ENCODE data around the gene RIPPLY2. TPM values are rescaled to one million over a fixed set of nuclear protein-coding genes. Genes with fewer than 3 reads are reported as not detected.

Gene RIPPLY2
- total RNA-seq, 1 experiment from 2014 or later: not detected

DNA sequence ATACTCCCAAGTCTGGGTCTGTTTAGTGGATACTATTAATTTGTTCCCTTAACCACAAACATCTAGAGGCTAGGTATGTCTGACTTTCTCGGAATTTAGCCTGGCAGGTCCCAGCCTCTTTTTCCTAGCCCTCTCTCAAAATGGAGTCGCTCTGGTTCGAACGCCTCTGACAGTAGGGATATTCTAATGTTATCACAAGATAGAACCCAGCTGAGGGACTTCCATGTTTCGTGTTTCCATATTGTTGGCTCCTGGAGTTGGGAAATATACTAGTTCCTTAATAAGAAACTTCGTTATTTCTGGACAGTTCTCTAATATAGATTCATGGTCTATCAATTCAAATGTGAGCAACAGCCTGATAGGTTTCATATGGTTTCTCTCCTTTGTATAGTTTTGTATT, 22.7 kb downstream of the RIPPLY2 start:
- Mint-ChIP-seq H3K4me1 (ENCODE audit: low read depth, unreplicated experiment) (peaks cover 15% of the 10 kb centered on the region), H3K27me3 (ENCODE audit: insufficient read depth, unreplicated experiment) (no peaks in the 10 kb centered on the region), H3K9me3 (ENCODE audit: unreplicated experiment) (no peaks in the 10 kb centered on the region), H3K27ac (ENCODE audit: unreplicated experiment) (no peak overlapping the region), H3K4me3 (ENCODE audit: unreplicated experiment) (no peak overlapping the region), H3K36me3 (ENCODE audit: insufficient read depth, unreplicated experiment) (peaks cover 5% of the 10 kb centered on the region)
- Histone ChIP-seq H3K36me3 (ENCODE audit: control insufficient read depth, insufficient read depth, low read length) (no peaks in the 10 kb centered on the region), H3K9me3 (no peaks in the 10 kb centered on the region), H3K4me3 (ENCODE audit: low read depth, low read length) (no peak overlapping the region), H3K27me3 (replicated peaks; ENCODE audit: control insufficient read depth, insufficient read depth, low read length) (no peaks in the 10 kb centered on the region), H3K4me1 (peaks cover 11% of the 10 kb centered on the region)
- TF ChIP-seq, protein P1, sequence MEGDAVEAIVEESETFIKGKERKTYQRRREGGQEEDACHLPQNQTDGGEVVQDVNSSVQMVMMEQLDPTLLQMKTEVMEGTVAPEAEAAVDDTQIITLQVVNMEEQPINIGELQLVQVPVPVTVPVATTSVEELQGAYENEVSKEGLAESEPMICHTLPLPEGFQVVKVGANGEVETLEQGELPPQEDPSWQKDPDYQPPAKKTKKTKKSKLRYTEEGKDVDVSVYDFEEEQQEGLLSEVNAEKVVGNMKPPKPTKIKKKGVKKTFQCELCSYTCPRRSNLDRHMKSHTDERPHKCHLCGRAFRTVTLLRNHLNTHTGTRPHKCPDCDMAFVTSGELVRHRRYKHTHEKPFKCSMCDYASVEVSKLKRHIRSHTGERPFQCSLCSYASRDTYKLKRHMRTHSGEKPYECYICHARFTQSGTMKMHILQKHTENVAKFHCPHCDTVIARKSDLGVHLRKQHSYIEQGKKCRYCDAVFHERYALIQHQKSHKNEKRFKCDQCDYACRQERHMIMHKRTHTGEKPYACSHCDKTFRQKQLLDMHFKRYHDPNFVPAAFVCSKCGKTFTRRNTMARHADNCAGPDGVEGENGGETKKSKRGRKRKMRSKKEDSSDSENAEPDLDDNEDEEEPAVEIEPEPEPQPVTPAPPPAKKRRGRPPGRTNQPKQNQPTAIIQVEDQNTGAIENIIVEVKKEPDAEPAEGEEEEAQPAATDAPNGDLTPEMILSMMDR (IDR thresholded peaks at IDR 0.05; ENCODE audit: insufficient read depth in 1 of 2, low read depth in 1 of 2, low read length in 1 of 2, severe bottlenecking in 1 of 2, unreplicated experiment in 1 of 2): no peak
- POLR2A ChIA-PET: no interaction called here
- intact Hi-C loops (cut with micrococcal nuclease; ENCODE audit: unreplicated experiment): no loop called here
- BruUV-seq (replicated peaks): no TSS peak
- DNase-seq: no peak
- CTCF ChIA-PET: no interaction called here

DNA sequence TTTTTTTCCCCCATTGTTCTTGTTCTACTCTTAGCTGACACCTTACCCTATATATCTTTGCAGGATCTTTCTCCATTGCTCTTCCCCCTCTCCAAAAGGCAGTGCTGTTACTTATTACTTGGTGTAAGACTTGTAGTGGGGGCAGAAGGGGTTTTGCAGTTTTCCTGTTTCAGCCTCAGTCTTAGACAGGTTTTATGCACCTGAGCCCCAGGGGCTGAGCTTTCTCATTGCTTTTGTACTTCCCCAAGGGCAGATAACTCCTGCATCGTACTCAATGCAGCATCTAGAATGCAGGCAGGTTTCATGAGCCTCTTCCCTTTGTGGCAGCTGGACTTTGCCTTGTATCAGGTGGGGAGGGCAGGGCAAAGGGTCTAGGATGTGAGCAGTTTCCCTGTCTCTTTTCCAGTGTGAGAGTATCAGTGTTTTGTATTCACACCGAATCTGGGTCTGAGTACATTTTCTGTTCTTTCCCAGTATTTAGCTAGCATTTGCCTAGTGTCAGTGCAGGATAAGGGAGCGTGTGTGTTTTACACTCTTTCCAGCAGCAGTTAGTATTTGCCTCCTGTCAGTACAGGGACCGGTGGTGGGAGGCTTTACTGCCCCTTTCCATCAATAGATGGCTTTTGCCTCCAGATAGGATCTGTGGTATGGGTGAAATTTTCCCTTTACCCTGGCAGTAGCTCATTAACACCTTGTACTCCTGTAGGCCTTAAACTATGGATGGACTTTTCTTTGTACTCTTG, 25.9 kb downstream of the RIPPLY2 start:
- Histone ChIP-seq H3K4me3 (ENCODE audit: low read depth, low read length) (no peak overlapping the region), H3K27me3 (replicated peaks; ENCODE audit: control insufficient read depth, insufficient read depth, low read length) (no peaks in the 10 kb centered on the region), H3K9me3 (no peaks in the 10 kb centered on the region), H3K4me1 (peaks cover 11% of the 10 kb centered on the region), H3K36me3 (ENCODE audit: control insufficient read depth, insufficient read depth, low read length) (no peaks in the 10 kb centered on the region)
- no peak for DNase-seq
- Mint-ChIP-seq H3K4me1 (ENCODE audit: low read depth, unreplicated experiment) (peaks cover 15% of the 10 kb centered on the region), H3K9me3 (ENCODE audit: unreplicated experiment) (no peaks in the 10 kb centered on the region), H3K27ac (ENCODE audit: unreplicated experiment) (no peak overlapping the region), H3K4me3 (ENCODE audit: unreplicated experiment) (no peak overlapping the region), H3K27me3 (ENCODE audit: insufficient read depth, unreplicated experiment) (no peaks in the 10 kb centered on the region), H3K36me3 (ENCODE audit: insufficient read depth, unreplicated experiment) (no peaks in the 10 kb centered on the region)
- ChIA-PET POLR2A (no interaction called here), CTCF (interaction anchor here (0.7 kb wide), 1 partner anchor 362 kb away, joined by 4 read pairs; no protein-coding TSS in a partner anchor)
- TF ChIP-seq, protein P1 (IDR thresholded peaks at IDR 0.05; ENCODE audit: insufficient read depth in 1 of 2, low read depth in 1 of 2, low read length in 1 of 2, severe bottlenecking in 1 of 2, unreplicated experiment in 1 of 2): no peak
- intact Hi-C loops (cut with micrococcal nuclease; ENCODE audit: unreplicated experiment): no loop called here
- BruUV-seq (replicated peaks): no TSS peak

DNA sequence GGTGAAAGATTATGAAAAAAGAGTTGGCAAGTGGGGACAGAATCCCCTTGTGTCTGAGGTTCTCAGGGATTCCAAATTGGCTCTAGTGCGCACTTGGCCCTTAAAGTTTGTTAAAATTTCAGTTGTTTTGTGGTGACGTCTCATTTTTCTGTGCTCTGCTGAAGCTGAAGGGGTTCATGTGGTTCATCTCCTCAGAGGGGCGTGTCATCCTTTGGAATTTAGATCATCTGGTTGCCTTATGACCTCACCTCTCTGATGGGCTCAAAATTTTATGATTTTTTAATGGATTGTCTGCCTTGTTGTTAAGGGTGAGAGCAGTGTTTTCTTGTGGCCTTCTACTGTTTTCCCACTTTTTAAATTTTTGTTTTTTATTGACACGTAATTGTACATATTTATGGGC, 26.6 kb downstream of the RIPPLY2 start:
- H3K9me3 ChIP-seq: no peaks in the 10 kb centered on the region
- Mint-ChIP-seq H3K9me3 (ENCODE audit: unreplicated experiment) (no peaks in the 10 kb centered on the region), H3K27ac (ENCODE audit: unreplicated experiment) (no peak overlapping the region), H3K27me3 (ENCODE audit: insufficient read depth, unreplicated experiment) (no peaks in the 10 kb centered on the region), H3K4me3 (ENCODE audit: unreplicated experiment) (no peak overlapping the region), H3K4me1 (ENCODE audit: low read depth, unreplicated experiment) (peaks cover 15% of the 10 kb centered on the region), H3K36me3 (ENCODE audit: insufficient read depth, unreplicated experiment) (no peaks in the 10 kb centered on the region)
- no peaks in the 10 kb centered on the region for H3K36me3 ChIP-seq (ENCODE audit: control insufficient read depth, insufficient read depth, low read length)
- H3K4me1 ChIP-seq: peaks cover 11% of the 10 kb centered on the region
- H3K27me3 ChIP-seq (replicated peaks; ENCODE audit: control insufficient read depth, insufficient read depth, low read length): no peaks in the 10 kb centered on the region
- DNase-seq: no peak
- no peak overlapping the region for H3K4me3 ChIP-seq (ENCODE audit: low read depth, low read length)
- CTCF ChIA-PET: no interaction called here
- POLR2A ChIA-PET: no interaction called here
- TF ChIP-seq, protein P1 (IDR thresholded peaks at IDR 0.05; ENCODE audit: insufficient read depth in 1 of 2, low read depth in 1 of 2, low read length in 1 of 2, severe bottlenecking in 1 of 2, unreplicated experiment in 1 of 2): no peak
- BruUV-seq (replicated peaks): no TSS peak
- intact Hi-C loops (cut with micrococcal nuclease; ENCODE audit: unreplicated experiment): loop anchor here (10.0 kb wide), 1 partner anchor 155 kb away; the partner anchor contains the start of gene MRAP2
